Activated CD8-positive, alpha-beta T cell treated with anti-CD3 and anti-CD28 coated beads for 36 hours (primary cell): ENCODE measurements around the gene DHRS7B. TPM values are rescaled to one million over a fixed set of nuclear protein-coding genes. Genes with fewer than 3 reads are reported as not detected.

Source experiments
- ATAC-seq: fragments of 200-7000 bp; cut with Tn5 transposase; one replicate; pipeline ENCODE4 v1.10.0; 2021; ENCODE audit warnings: mild to moderate bottlenecking, moderate library complexity
- CTCF ChIA-PET: fragments of 350-600 bp; sonication (Branson Sonifier 250); formaldehyde crosslinking; loops from one replicate; lab custom pipeline; 2021; ENCODE audit warnings: antibody characterized with exemption; lab: Charles Lee
- POLR2A ChIA-PET: fragments of 350-600 bp; sonication (Branson Sonifier 250); formaldehyde crosslinking; loops from one replicate; lab custom pipeline; 2021; ENCODE audit warnings: antibody characterized with exemption; lab: Charles Lee
- DNase-seq: peaks from one replicate; pipeline ENCODE4 v3.0.0-alpha.2; 2020
- H3K27ac Mint-ChIP-seq: one replicate; pipeline ENCODE4 v1.8.0; 2021; ENCODE audit warnings: mild to moderate bottlenecking, mixed read lengths
- H3K27me3 Mint-ChIP-seq: one replicate; pipeline ENCODE4 v1.8.0; 2021; ENCODE audit warnings: mixed read lengths
- H3K36me3 Mint-ChIP-seq: one replicate; pipeline ENCODE4 v1.8.0; 2021; ENCODE audit warnings: low read depth, mixed read lengths
- H3K4me1 Mint-ChIP-seq: one replicate; pipeline ENCODE4 v1.8.0; 2021; ENCODE audit warnings: low read depth, mixed read lengths
- H3K4me3 Mint-ChIP-seq: one replicate; pipeline ENCODE4 v1.8.0; 2021; ENCODE audit warnings: mild to moderate bottlenecking, moderate library complexity, mixed read lengths
- H3K9me3 Mint-ChIP-seq: one replicate; pipeline ENCODE4 v1.8.0; 2021; ENCODE audit warnings: mixed read lengths
- CTCF ChIP-seq: fragments of 200-600 bp; IDR thresholded peaks from one replicate; pipeline ENCODE4 v1.8.0; 2022; ENCODE audit warnings: antibody characterized with exemption, mild to moderate bottlenecking
- intact Hi-C: fragments of 100-400 bp; cut with micrococcal nuclease; formaldehyde crosslinking; loops from one replicate; pipeline ENCODE4 v1.10.0; 2022
- total RNA-seq, 2 experiments: library from RNA; stranded (reverse); gene quantifications; one replicate each; pipeline ENCODE4 v1.2.3, GENCODE V29; 2021

Gene DHRS7B
- 10 to 100 TPM; 13.5 to 15.3 TPM for total RNA-seq

- intact Hi-C loops = loop anchor here (2.0 to 10.0 kb wide), 4 partner anchors 90 to 388 kb away; partner anchors contain the start of genes MAP2K3 and NATD1
- Mint-ChIP-seq H3K27me3 (no peaks in the 10 kb centered on the region), H3K9me3 (no peaks in the 10 kb centered on the region), H3K36me3 (no peaks in the 10 kb centered on the region), H3K4me3 (peak within 1 kb of the TSS; percentile 96), H3K27ac (peak within 1 kb of the TSS; percentile 98), H3K4me1 (peaks cover 27% of the 10 kb centered on the region)
- ChIA-PET CTCF (interaction anchor here (1.5 to 1.9 kb wide), 2 partner anchors 7 to 330 kb away, joined by 4 to 13 read pairs; no protein-coding TSS in a partner anchor), POLR2A (interaction anchor here (0.7 to 2.5 kb wide), 4 partner anchors 43 to 87 kb away, joined by 3 to 14 read pairs (median 5); partner anchors contain the start of genes TMEM11 and USP22)
- peak; percentile 98 for DNase-seq
- no peak for TF ChIP-seq CTCF
- peak; percentile 94 for ATAC-seq
These were observed at the start of gene DHRS7B for GRCh38 chr17:21126645-21127508. DHRS7B (plus strand) TSS chr17:21126964; CDS start chr17:21126972, 8 bp downstream.

GRCh38 chr17:21077281-21077680 is 49.5 kb upstream of the DHRS7B start:
- peaks cover 2% of the 10 kb centered on the region for H3K27me3 Mint-ChIP-seq
- intact Hi-C loops = no loop called here
- POLR2A ChIA-PET = no interaction called here
- ATAC-seq (no peak), DNase-seq (no peak)
- H3K4me1 Mint-ChIP-seq = no peaks in the 10 kb centered on the region
- no peak for TF ChIP-seq CTCF
- CTCF ChIA-PET = no interaction called here
- no peak overlapping the region for H3K4me3 Mint-ChIP-seq
- H3K36me3 Mint-ChIP-seq = no peaks in the 10 kb centered on the region
- H3K27ac Mint-ChIP-seq = no peak overlapping the region
- no peaks in the 10 kb centered on the region for H3K9me3 Mint-ChIP-seq

- no peak for ATAC-seq
- H3K27ac Mint-ChIP-seq = no peak overlapping the region
- POLR2A ChIA-PET = interaction anchor here (0.7 kb wide), 1 partner anchor 118 kb away, joined by 3 read pairs; no protein-coding TSS in a partner anchor
These were observed 48.6 kb upstream of the DHRS7B start for GRCh38 chr17:21078016-21078780.

GRCh38 chr17:21079196-21079595 is 47.6 kb upstream of the DHRS7B start:
- H3K4me1 Mint-ChIP-seq = no peaks in the 10 kb centered on the region
- no peaks in the 10 kb centered on the region for H3K36me3 Mint-ChIP-seq
- no peaks in the 10 kb centered on the region for H3K9me3 Mint-ChIP-seq
- CTCF ChIA-PET = interaction anchor here (0.7 kb wide), 1 partner anchor 20 kb away, joined by 3 read pairs; no protein-coding TSS in a partner anchor
- H3K27me3 Mint-ChIP-seq = peaks cover 2% of the 10 kb centered on the region
- intact Hi-C loops = no loop called here
- ATAC-seq (no peak), DNase-seq (no peak)
- TF ChIP-seq CTCF = no peak
- H3K27ac Mint-ChIP-seq = no peak overlapping the region
- POLR2A ChIA-PET = interaction anchor here (0.7 kb wide), 1 partner anchor 117 kb away, joined by 3 read pairs; no protein-coding TSS in a partner anchor
- H3K4me3 Mint-ChIP-seq = no peak overlapping the region

More at GRCh38 chr17:21078016-21078780, 48.6 kb upstream of the DHRS7B start:
- no peak for TF ChIP-seq CTCF
- H3K27me3 Mint-ChIP-seq = peaks cover 2% of the 10 kb centered on the region
- intact Hi-C loops = no loop called here
- no peaks in the 10 kb centered on the region for H3K9me3 Mint-ChIP-seq
- no peak for DNase-seq
- H3K36me3 Mint-ChIP-seq = no peaks in the 10 kb centered on the region
- CTCF ChIA-PET = no interaction called here
- H3K4me1 Mint-ChIP-seq = no peaks in the 10 kb centered on the region
- no peak overlapping the region for H3K4me3 Mint-ChIP-seq
